OCI-LY3 (cell line): Measurements from ENCODE around the gene TEAD3.

Source experiments
- EZH2phosphoT487 ChIP-seq: fragments of 200-600 bp; shearing (Covaris generic); IDR thresholded peaks from 2 replicates; pipeline ENCODE4 v1.6.1; 2018; ENCODE audit warnings: antibody characterized with exemption, mixed run types, low read depth
- TF ChIP-seq, protein P1 (sequence below): fragments of 200-600, 300-600 bp; sonication (generic); IDR thresholded peaks from 2 replicates; pipeline ENCODE4 v1.5.1; 2014; ENCODE audit warnings: antibody characterized with exemption, low read length, low read depth

DNA sequence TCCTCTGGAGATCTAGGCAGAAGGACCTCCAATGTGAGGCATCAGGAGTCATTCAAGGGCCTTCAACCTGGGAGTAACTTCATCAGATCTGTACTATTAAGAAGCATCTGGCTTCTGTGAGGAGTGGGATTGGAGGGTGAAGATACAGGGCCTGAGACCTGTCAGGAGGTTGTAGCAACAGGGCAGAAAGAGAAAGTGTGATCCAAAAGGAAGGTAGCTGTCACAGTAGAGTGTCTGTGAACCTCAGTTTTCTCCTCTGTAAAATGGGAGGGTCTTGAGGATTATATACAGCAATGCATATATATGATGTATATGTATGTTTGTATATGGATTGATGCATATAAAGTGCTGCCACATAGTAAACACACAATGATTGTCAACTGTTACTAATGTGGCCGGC is 31.2 kb downstream of the TEAD3 start:
- TF ChIP-seq, protein P1, sequence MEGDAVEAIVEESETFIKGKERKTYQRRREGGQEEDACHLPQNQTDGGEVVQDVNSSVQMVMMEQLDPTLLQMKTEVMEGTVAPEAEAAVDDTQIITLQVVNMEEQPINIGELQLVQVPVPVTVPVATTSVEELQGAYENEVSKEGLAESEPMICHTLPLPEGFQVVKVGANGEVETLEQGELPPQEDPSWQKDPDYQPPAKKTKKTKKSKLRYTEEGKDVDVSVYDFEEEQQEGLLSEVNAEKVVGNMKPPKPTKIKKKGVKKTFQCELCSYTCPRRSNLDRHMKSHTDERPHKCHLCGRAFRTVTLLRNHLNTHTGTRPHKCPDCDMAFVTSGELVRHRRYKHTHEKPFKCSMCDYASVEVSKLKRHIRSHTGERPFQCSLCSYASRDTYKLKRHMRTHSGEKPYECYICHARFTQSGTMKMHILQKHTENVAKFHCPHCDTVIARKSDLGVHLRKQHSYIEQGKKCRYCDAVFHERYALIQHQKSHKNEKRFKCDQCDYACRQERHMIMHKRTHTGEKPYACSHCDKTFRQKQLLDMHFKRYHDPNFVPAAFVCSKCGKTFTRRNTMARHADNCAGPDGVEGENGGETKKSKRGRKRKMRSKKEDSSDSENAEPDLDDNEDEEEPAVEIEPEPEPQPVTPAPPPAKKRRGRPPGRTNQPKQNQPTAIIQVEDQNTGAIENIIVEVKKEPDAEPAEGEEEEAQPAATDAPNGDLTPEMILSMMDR: no peak
- no peak for TF ChIP-seq EZH2phosphoT487
